UCSD-AML1 (cell line): ENCODE results near the gene GPR15LG.

ENCODE experiments used
- DNase-seq: peaks from one replicate; lab custom pipeline; 2025; ENCODE audit not compliant: unreplicated experiment; lab: John Stamatoyannopoulos, UW

The GPR15LG gene

GRCh38 chr10:84214046-84214572, 40.5 kb downstream of the GPR15LG start:
- no peak for DNase-seq

GRCh38 chr10:84214612-84215235, 41.1 kb downstream of the GPR15LG start:
- peak; percentile 19 for DNase-seq

DNA sequence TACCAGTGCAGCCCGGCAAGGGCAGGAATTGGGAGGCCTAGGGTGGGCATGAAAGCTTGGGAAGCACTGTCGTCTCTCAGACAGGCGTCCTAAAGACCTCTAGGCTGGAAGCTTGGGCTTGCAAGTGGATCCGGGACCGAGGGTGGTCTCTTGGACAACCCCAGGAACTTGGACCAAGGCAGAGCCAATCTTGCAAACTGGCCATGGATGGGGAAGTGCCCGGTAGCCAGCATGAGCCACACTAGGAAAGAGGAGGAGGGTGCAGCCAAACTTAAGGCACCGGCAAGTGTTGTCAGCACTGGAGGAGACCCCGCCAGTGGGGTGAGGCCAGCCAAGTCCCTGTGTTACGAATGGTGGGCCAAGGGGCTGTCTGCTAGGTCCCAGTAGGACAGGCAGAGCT, 43.2 kb downstream of the GPR15LG start:
- DNase-seq, result no peak

DNA sequence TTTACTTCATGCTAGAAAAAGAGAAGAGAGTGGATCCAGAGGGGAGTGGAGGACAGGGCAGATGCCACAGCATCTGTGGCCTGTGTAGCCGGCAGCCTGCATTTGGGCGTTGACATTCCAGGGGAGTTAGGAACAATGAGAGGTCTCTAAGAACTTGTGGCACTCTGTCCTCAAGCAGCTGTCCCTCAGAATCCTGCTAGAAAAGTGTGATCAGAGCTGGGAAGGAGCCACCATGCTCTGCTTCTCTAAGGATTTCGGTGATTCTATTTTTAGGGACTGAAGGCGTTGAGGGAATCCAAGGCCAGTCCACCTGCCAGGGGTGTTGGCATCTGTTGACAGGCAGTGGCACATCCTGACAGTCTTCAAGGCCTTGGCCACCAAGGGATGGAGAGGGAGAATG, 44.1 kb downstream of the GPR15LG start:
- DNase-seq, result no peak

DNA sequence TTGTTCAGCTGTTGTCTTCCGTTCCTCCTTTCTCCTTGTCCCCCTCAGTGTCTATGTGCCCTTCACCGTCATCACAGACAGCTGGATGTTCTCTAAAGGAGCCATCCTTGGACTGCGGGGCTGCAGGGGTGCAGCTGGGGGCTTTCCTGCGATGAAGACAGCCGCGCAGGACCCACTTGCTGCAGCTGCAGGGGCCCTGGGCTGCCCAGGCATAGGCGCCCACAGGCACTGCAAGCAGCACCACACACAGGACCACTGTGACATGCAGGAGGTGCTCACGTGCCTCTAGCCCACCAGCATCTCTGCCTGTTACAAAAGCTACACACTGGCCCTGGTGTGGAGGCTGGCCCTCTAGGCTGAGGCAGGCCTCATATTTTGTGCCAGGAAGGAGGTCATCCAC, 48.3 kb downstream of the GPR15LG start:
- no peak for DNase-seq

GRCh38 chr10:84224411-84225028, 50.9 kb downstream of the GPR15LG start:
- no peak for DNase-seq

GRCh38 chr10:84225427-84226173, 52.0 kb downstream of the GPR15LG start, which contains the start of gene LRIT2:
LRIT2 (minus strand) TSS chr10:84225544; CDS start chr10:84225520, 24 bp downstream.
- DNase-seq, result no peak

- DNase-seq, result no peak
Measured at GRCh38 chr10:84226616-84227015, 53.0 kb downstream of the GPR15LG start.

DNA sequence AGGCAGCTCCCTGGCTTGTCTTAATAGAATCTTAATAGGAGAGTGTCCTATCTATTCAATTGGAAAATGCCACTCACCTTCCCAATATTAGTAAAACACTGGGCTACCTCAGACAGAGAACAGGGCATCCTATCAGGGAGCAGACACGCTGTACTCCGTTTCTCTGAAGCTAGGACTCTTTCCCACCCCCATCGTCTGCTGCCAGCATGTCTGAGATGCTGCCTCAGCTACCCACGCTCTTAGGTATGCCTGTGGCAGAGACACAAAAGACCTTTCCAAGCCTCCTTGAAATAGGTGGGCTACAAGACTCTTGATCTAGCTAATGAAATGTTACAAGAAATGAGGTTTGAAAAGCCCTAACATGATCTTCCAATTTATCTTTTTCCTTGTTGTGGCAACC, 54.2 kb downstream of the GPR15LG start:
- no peak for DNase-seq

DNA sequence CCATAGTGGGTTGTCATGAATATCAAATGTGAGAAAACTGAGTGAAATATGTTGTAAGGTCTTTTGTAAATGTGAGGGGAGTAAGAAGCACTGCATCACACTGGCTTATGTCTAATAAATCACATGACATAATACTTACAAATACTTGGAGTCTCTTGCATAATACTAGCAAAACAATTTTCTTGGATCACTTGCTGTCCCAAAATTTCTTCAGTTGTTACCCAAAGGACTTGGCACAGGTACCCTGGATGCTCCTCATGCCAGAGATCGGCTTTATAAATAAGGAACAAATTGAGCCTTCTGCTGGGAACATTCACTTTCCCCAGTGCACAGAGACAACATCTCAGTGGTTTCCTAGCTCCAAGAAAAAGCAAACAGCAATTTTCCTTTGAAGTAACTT, 56.8 kb downstream of the GPR15LG start:
- no peak for DNase-seq

GRCh38 chr10:84232376-84232775, 58.8 kb downstream of the GPR15LG start:
- DNase-seq, result no peak

DNA sequence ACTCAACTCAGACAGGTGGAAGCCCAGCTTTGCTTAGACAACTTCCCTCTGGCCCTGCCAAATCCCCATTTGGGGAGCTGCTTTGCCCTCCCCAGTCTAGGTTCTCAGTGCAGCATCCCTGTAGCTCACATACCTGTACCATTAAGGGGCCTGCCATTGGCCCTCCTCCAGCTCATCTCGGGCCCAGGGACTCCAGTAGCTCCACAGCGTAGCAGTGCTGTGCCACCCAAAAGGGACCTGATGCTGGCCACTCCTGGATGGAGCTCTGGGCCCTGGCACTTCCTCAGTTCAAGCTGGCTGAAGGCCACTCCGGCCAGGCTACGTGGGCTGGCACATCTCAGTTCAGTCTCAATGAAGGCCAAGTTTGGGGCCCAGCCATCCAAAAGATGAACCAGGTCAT, 60.3 kb downstream of the GPR15LG start:
- DNase-seq, result no peak

- no peak for DNase-seq
Measured at GRCh38 chr10:84234479-84234878, 60.9 kb downstream of the GPR15LG start.
